HAP-1 (cell line): ENCODE results near the gene TNNI3K.

Experiments
- DNase-seq, 2 experiments: peaks; one replicate each; pipeline ENCODE4 v3.0.0-alpha.2; 2016 to 2020; ENCODE audit warnings: low spot score in 2 of 2
- H3K27me3 ChIP-seq: fragments of 250-450 bp; sonication (Bioruptor Pico); 2 replicates; pipeline ENCODE4 v1.5.1; 2020; ENCODE audit warnings: low read depth, mild to moderate bottlenecking, moderate library complexity
- H3K36me3 ChIP-seq: fragments of 250-450 bp; sonication (Bioruptor Pico); replicated peaks from 2 replicates; pipeline ENCODE4 v1.5.1; 2020; ENCODE audit warnings: mild to moderate bottlenecking
- H3K4me1 ChIP-seq: fragments of 250-450 bp; sonication (Bioruptor Pico); 2 replicates; pipeline ENCODE4 v1.5.1; 2020; ENCODE audit warnings: mild to moderate bottlenecking
- H3K4me3 ChIP-seq: fragments of 250-450 bp; sonication (Bioruptor Pico); 2 replicates; pipeline ENCODE4 v1.5.1; 2020; ENCODE audit warnings: mild to moderate bottlenecking, moderate library complexity
- H3K9me3 ChIP-seq: fragments of 250-450 bp; sonication (Bioruptor Pico); 2 replicates; pipeline ENCODE4 v1.5.1; 2020; ENCODE audit warnings: mild to moderate bottlenecking, moderate library complexity
- in situ Hi-C: fragments of 300-500 bp; cut with MboI; formaldehyde crosslinking; loops from 3 replicates; pipeline ENCODE4 v1.14.3; 2020; ENCODE audit warnings: low sequenced_read_pairs, inconsistent platforms, mixed read lengths

TNNI3K gene

GRCh38 chr1:74480068-74480467 lies 244.9 kb downstream of the TNNI3K start:
- Histone ChIP-seq H3K4me1 (no peaks in the 10 kb centered on the region), H3K4me3 (no peak overlapping the region), H3K27me3 (peaks cover 5% of the 10 kb centered on the region), H3K9me3 (no peaks in the 10 kb centered on the region), H3K36me3 (no peaks in the 10 kb centered on the region)
- in situ Hi-C loops: no loop called here
- DNase-seq: no peak

- no peak for DNase-seq
- H3K36me3 ChIP-seq: no peaks in the 10 kb centered on the region
- in situ Hi-C loops: no loop called here
- H3K4me3 ChIP-seq: no peak overlapping the region
- H3K4me1 ChIP-seq: no peaks in the 10 kb centered on the region
- H3K9me3 ChIP-seq: no peaks in the 10 kb centered on the region
- H3K27me3 ChIP-seq: peaks cover 5% of the 10 kb centered on the region
These were observed 246.4 kb downstream of the TNNI3K start for GRCh38 chr1:74481607-74482006.

GRCh38 chr1:74485622-74486021 lies 250.4 kb downstream of the TNNI3K start:
- DNase-seq: no peak
- in situ Hi-C loops: no loop called here
- H3K9me3 ChIP-seq: no peaks in the 10 kb centered on the region
- peaks cover 14% of the 10 kb centered on the region for H3K4me1 ChIP-seq
- H3K27me3 ChIP-seq: peaks cover 5% of the 10 kb centered on the region
- no peaks in the 10 kb centered on the region for H3K36me3 ChIP-seq
- no peak overlapping the region for H3K4me3 ChIP-seq

GRCh38 chr1:74486036-74486435 lies 250.8 kb downstream of the TNNI3K start:
- peaks cover 5% of the 10 kb centered on the region for H3K27me3 ChIP-seq
- H3K4me3 ChIP-seq: no peak overlapping the region
- H3K36me3 ChIP-seq: no peaks in the 10 kb centered on the region
- DNase-seq: no peak
- in situ Hi-C loops: no loop called here
- peaks cover 14% of the 10 kb centered on the region for H3K4me1 ChIP-seq
- no peaks in the 10 kb centered on the region for H3K9me3 ChIP-seq

GRCh38 chr1:74496669-74497068 lies 261.5 kb downstream of the TNNI3K start:
- Histone ChIP-seq H3K36me3 (no peaks in the 10 kb centered on the region), H3K4me3 (no peak overlapping the region), H3K4me1 (no peaks in the 10 kb centered on the region), H3K27me3 (0 out of 2 replicates have a peak, but pooled peaks cover 2% of the 10 kb centered on the region), H3K9me3 (no peaks in the 10 kb centered on the region)
- DNase-seq: no peak
- in situ Hi-C loops: no loop called here

GRCh38 chr1:74498901-74499300 lies 263.7 kb downstream of the TNNI3K start:
- Histone ChIP-seq H3K27me3 (0 out of 2 replicates have a peak, but pooled peaks cover 2% of the 10 kb centered on the region), H3K4me3 (no peak overlapping the region), H3K9me3 (no peaks in the 10 kb centered on the region), H3K36me3 (no peaks in the 10 kb centered on the region), H3K4me1 (no peaks in the 10 kb centered on the region)
- no peak for DNase-seq
- in situ Hi-C loops: no loop called here

- Histone ChIP-seq H3K4me3 (no peak overlapping the region), H3K36me3 (no peaks in the 10 kb centered on the region), H3K4me1 (peaks cover 4% of the 10 kb centered on the region; the same call in 1 of the 2 replicates), H3K9me3 (no peaks in the 10 kb centered on the region), H3K27me3 (0 out of 2 replicates have a peak, but pooled peaks cover 2% of the 10 kb centered on the region)
- in situ Hi-C loops: no loop called here
- DNase-seq: peak; percentile 11 to 29
These were observed 267.2 kb downstream of the TNNI3K start for GRCh38 chr1:74502432-74502831.

GRCh38 chr1:74502858-74503257 lies 267.7 kb downstream of the TNNI3K start:
- in situ Hi-C loops: no loop called here
- no peak overlapping the region for H3K4me3 ChIP-seq
- H3K4me1 ChIP-seq: peaks cover 4% of the 10 kb centered on the region; the same call in 1 of the 2 replicates
- no peaks in the 10 kb centered on the region for H3K9me3 ChIP-seq
- no peaks in the 10 kb centered on the region for H3K36me3 ChIP-seq
- no peak for DNase-seq
- H3K27me3 ChIP-seq: 0 out of 2 replicates have a peak, but pooled peaks cover 2% of the 10 kb centered on the region

- DNase-seq: peak; percentile 35 to 78
- Histone ChIP-seq H3K4me1 (peaks cover 4% of the 10 kb centered on the region), H3K27me3 (no peaks in the 10 kb centered on the region), H3K4me3 (no peak overlapping the region), H3K36me3 (no peaks in the 10 kb centered on the region), H3K9me3 (no peaks in the 10 kb centered on the region)
- in situ Hi-C loops: no loop called here
These were observed 269.1 kb downstream of the TNNI3K start for GRCh38 chr1:74504125-74504932.

- Histone ChIP-seq H3K36me3 (no peaks in the 10 kb centered on the region), H3K9me3 (no peaks in the 10 kb centered on the region), H3K4me3 (no peak overlapping the region), H3K27me3 (no peaks in the 10 kb centered on the region), H3K4me1 (peaks cover 4% of the 10 kb centered on the region)
- in situ Hi-C loops: no loop called here
- DNase-seq: peak in 1 of 2 experiments; percentile 12
These were observed 269.8 kb downstream of the TNNI3K start for GRCh38 chr1:74504933-74505512.

GRCh38 chr1:74505928-74506710 lies 270.9 kb downstream of the TNNI3K start:
- in situ Hi-C loops: no loop called here
- no peaks in the 10 kb centered on the region for H3K9me3 ChIP-seq
- H3K27me3 ChIP-seq: no peaks in the 10 kb centered on the region
- peak; percentile 41 to 69 for DNase-seq
- no peak overlapping the region for H3K4me3 ChIP-seq
- peaks cover 4% of the 10 kb centered on the region for H3K4me1 ChIP-seq
- H3K36me3 ChIP-seq: no peaks in the 10 kb centered on the region

GRCh38 chr1:74508449-74508848 lies 273.3 kb downstream of the TNNI3K start:
- Histone ChIP-seq H3K27me3 (no peaks in the 10 kb centered on the region), H3K9me3 (no peaks in the 10 kb centered on the region), H3K4me3 (no peak overlapping the region), H3K4me1 (peaks cover 4% of the 10 kb centered on the region), H3K36me3 (no peaks in the 10 kb centered on the region)
- in situ Hi-C loops: no loop called here
- peak in 1 of 2 experiments; percentile 8 for DNase-seq

- Histone ChIP-seq H3K4me3 (no peak within 1 kb of the TSS), H3K27me3 (no peaks in the 10 kb centered on the region), H3K36me3 (no peaks in the 10 kb centered on the region), H3K4me1 (no peaks in the 10 kb centered on the region; the same call in 1 of the 2 replicates), H3K9me3 (no peaks in the 10 kb centered on the region)
- in situ Hi-C loops: no loop called here
- no peak for DNase-seq
These were observed 277.2 kb downstream of the TNNI3K start, which contains the start of gene LRRC53 for GRCh38 chr1:74512170-74512915. Gene LRRC53, minus strand, starts transcription at chr1:74512611. Its CDS starts 29,262 bp downstream, at chr1:74483349.
